GM10847 (cell line): ENCODE data around the gene TRIM69.

Experiments
- POLR2A ChIP-seq: IDR thresholded peaks from 2 replicates; pipeline ENCODE4 v1.6.1; 2011; ENCODE audit not compliant: insufficient read length; ENCODE audit errors: extremely low read depth

The TRIM69 gene

DNA sequence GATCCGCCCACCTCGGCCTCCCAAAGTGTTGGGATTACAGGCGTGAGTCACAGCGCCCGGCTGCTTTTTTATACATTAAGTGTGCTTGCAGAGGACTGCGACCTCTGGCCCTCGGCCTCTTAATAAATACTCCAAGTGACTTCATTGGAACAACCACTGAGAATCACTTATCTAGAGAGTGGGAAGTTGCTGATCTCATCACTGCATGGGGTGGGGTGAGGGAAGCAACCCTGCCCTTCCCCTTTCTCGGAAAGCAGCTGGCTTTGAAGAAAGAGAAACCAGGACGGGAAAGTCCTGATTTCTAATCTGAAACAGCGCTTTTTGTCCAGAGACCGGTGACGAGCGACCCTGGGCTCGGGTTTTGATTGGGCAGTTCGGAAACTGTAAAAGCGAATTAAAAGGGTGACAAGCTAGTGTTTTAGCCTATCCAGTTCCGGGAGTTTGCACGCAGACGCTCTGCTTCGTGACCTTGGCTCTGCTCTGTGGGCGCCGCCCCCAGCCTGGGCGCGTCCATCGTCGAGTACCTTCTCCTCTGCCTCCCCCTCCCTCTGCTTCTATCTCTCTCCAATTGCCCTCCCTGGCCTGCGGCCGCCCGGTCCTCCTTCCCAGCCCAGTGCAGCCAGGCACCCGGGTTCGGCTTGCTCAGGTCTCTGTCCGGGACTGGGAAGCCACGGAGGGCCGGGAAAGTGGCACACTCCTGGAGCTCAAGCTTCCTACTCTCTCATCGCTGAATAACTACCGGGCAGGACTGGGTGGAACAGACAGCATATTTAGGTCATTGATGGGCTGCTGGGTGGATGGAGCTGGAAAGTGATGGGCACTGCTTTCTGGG lies 7.5 kb upstream of the TRIM69 start:
- peak; percentile 93 for TF ChIP-seq POLR2A

- TF ChIP-seq POLR2A = no peak
Measured at GRCh38 chr15:44729408-44730127, 6.8 kb upstream of the TRIM69 start.

GRCh38 chr15:44734839-44735481 lies 1.4 kb upstream of the TRIM69 start:
- TF ChIP-seq POLR2A = no peak

- no peak for TF ChIP-seq POLR2A
Measured at GRCh38 chr15:44735482-44736180, 697 bp upstream of the TRIM69 start.

- no peak for TF ChIP-seq POLR2A
Measured at GRCh38 chr15:44738340-44738984, 2.1 kb downstream of the TRIM69 start.

- TF ChIP-seq POLR2A = no peak
Measured at GRCh38 chr15:44753345-44753744, 17.0 kb downstream of the TRIM69 start.

DNA sequence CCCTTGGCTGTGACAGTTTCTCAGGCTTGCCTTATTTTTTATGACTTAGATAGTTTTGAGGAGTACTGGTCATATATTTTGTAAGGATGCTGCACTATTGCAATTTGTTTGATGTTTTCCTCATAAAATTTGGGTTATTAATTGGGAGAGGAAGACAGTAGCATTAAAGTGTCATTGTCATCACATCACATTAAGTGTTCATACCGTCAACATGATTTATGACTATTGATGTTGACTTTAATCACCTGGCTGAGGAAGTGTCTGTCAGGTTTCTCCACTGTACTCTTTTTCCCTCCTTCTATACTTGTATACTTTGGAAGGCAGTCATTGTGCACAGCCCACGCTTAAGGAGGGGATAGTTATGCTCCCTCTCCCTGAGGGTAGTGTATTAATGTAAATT lies 26.9 kb downstream of the TRIM69 start:
- TF ChIP-seq POLR2A = no peak

GRCh38 chr15:44763848-44764247 lies 27.5 kb downstream of the TRIM69 start:
- TF ChIP-seq POLR2A = no peak

DNA sequence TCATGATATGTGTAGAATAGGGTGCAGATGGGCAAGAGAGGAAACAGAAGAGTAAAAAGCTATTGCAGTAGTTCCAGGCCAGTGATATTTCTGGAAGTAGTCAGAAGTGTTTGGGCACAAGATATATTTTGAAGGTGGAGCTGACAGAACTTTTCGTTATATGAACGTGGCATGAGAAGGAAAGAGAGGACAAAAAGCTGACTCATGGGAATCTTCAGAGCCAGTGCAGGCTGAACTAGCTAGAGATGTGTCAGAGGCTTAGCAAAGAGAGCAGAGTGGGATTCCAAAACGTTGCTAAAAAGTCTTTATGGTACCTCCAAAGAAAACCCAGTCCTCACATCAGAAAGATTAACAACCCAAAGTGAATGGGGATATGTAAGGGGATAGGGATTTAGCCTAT lies 28.7 kb downstream of the TRIM69 start:
- no peak for TF ChIP-seq POLR2A

DNA sequence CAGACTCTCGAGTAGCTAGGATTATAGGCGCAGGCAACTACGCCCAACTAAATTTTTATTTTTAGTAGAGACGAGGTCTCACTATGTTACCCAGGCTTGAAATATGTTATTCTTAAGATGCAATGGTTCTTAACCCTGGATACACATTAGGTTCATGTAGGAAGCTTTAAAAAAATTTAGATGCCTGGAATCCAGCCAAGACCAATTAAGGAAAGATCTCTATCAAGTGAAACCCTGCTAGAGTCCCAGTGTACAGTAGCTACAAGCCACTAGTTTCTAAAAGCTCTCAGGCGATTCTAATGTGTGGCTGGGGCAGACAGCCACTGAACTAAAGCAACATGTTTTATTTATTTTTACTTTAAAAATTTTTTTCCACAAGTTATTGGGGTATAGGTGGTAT lies 33.2 kb downstream of the TRIM69 start:
- TF ChIP-seq POLR2A = no peak

DNA sequence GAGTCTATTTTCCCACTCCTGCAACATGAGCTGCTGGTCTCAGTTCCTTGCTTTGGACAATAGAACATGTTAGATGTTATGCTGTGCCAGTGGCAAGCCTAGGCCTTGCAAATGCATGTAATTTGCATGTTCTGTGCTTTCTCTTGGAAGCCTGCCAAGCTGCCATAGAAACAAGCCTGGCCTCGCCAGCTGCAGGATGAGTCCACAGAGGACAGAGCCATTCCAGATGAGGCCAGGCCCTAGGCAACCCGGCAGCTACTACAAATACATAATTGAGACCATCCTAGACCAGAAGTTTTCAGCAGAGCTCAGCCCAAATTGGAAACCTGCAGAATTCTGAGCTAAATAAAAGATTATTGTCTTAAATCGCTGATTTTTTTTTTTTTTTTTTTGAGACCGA lies 39.6 kb downstream of the TRIM69 start:
- TF ChIP-seq POLR2A = no peak

GRCh38 chr15:44779761-44780160 lies 43.4 kb downstream of the TRIM69 start:
- no peak for TF ChIP-seq POLR2A

- no peak for TF ChIP-seq POLR2A
Measured at GRCh38 chr15:44780608-44781007, 44.3 kb downstream of the TRIM69 start.

GRCh38 chr15:44781128-44781810 lies 44.9 kb downstream of the TRIM69 start:
- TF ChIP-seq POLR2A = no peak
